Parathyroid adenoma (tissue), 2 donors: ENCODE data around the gene GPR162.

Experiments
- H2AFZ ChIP-seq: fragments of 300-600 bp; sonication (generic); one replicate; pipeline ENCODE4 v1.7.0; 2017; ENCODE audit warnings: antibody characterized with exemption, mild to moderate bottlenecking
- H3K27ac ChIP-seq: fragments of 300-600 bp; sonication (generic); one replicate; pipeline ENCODE4 v1.7.0; 2017
- H3K27me3 ChIP-seq: fragments of 300-600 bp; sonication (generic); one replicate; pipeline ENCODE4 v1.7.0; 2017; ENCODE audit warnings: low read length; ENCODE audit not compliant: control insufficient read depth, insufficient read depth
- H3K36me3 ChIP-seq: fragments of 300-600 bp; sonication (generic); one replicate; pipeline ENCODE4 v1.7.0; 2017; ENCODE audit warnings: low read length; ENCODE audit not compliant: control insufficient read depth, insufficient read depth
- H3K4me1 ChIP-seq: fragments of 300-600 bp; sonication (generic); one replicate; pipeline ENCODE4 v1.7.0; 2017; ENCODE audit warnings: control low read depth
- H3K4me2 ChIP-seq: fragments of 300-600 bp; sonication (generic); one replicate; pipeline ENCODE4 v1.7.0; 2017; ENCODE audit warnings: low read length
- H3K4me3 ChIP-seq: fragments of 300-600 bp; sonication (generic); one replicate; pipeline ENCODE4 v1.7.0; 2017; ENCODE audit warnings: low read depth, low read length
- H3K79me2 ChIP-seq: fragments of 300-600 bp; sonication (generic); one replicate; pipeline ENCODE4 v1.7.0; 2017; ENCODE audit warnings: control low read depth
- H3K9ac ChIP-seq: fragments of 300-600 bp; sonication (generic); one replicate; pipeline ENCODE4 v1.7.0; 2017; ENCODE audit warnings: mild to moderate bottlenecking
- H3K9me3 ChIP-seq: fragments of 300-600 bp; sonication (generic); one replicate; pipeline ENCODE4 v1.7.0; 2017; ENCODE audit warnings: low read length; ENCODE audit not compliant: control insufficient read depth
- CTCF ChIP-seq: fragments of 300-600 bp; sonication (generic); IDR thresholded peaks from one replicate; pipeline ENCODE4 v1.7.0; 2017; ENCODE audit warnings: antibody characterized with exemption, mild to moderate bottlenecking
- donor health status: primary hyperparathyroidism.

The GPR162 gene

DNA sequence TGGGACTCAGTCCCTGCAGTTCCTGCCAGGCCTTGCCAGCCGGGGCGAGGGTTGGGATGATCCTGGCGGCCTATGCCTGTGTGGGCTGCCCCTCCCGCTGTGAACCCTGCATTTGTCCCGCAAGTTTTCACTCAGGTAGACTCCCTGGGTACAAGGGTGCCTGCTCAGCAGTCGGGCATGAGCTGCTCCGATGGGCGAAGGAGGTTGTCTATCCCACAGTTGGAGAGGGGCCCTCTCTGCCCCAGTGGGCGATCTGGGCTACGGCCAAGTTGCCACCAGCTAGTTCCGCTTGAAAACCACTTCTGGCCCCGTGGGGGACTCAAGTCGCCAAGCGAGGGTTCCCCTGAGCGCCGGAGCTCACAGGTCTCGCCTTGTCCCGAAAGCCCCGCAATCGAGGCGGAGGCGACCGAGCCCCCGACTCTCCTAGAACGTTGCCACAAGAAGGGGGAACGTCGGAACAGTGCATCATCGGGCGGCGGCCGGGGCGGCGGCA lies 45.3 kb downstream of the GPR162 start:
- Histone ChIP-seq H3K27ac (peak overlapping the region; percentile 98), H3K36me3 (no peaks in the 10 kb centered on the region), H3K9ac (no peak overlapping the region), H3K4me1 (peaks cover 25% of the 10 kb centered on the region), H3K9me3 (no peaks in the 10 kb centered on the region), H3K27me3 (no peaks in the 10 kb centered on the region), H2AFZ (peak overlapping the region; percentile 87), H3K4me3 (peak overlapping the region; percentile 99), H3K4me2 (peak overlapping the region; percentile 86), H3K79me2 (no peaks in the 10 kb centered on the region)
- TF ChIP-seq CTCF, result no peak

DNA sequence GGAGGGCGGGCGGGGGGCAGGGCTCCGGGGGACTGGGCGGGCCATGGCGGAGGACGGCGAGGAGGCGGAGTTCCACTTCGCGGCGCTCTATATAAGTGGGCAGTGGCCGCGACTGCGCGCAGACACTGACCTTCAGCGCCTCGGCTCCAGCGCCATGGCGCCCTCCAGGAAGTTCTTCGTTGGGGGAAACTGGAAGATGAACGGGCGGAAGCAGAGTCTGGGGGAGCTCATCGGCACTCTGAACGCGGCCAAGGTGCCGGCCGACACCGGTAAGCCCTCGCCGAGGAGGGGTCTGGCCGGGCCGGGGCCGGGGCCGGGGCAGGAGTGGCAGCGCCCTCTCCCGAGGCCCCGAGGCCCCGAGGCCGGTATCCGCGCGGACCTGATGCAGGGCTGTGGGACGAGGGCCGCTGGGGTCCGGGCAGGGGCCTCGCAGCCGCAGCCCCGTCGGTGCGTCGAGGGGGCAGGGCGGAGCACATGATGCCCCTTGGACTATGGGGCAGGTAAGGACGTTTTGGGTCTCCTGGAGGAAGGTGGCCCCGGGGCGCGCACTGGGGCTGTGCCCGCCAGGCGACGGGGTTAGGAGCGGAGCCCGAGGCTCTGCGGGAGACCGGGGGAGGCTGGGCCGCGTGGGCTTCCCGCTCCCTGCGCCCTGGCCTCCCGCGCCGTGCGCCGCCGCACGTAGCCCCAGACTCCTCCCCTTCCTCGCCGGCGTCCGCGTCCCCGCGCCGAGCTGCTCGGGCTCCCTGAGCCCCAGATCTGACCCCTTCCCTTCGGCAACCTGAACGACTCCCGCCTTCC lies 46.0 kb downstream of the GPR162 start, which contains the start of gene TPI1:
TSS of gene TPI1 (plus strand) at position 119 of the 798 bp plus-strand sequence. CDS start at position 155, 36 bp downstream.
- peak; percentile 13 for TF ChIP-seq CTCF
- Histone ChIP-seq H3K4me3 (peak within 1 kb of the TSS; percentile 99), H3K27ac (peak within 1 kb of the TSS; percentile 98), H3K9me3 (no peaks in the 10 kb centered on the region), H3K9ac (peak within 1 kb of the TSS; percentile 97), H3K4me1 (peaks cover 27% of the 10 kb centered on the region), H3K4me2 (peak within 1 kb of the TSS; percentile 86), H3K36me3 (no peaks in the 10 kb centered on the region), H2AFZ (peak within 1 kb of the TSS; percentile 87), H3K27me3 (no peaks in the 10 kb centered on the region), H3K79me2 (no peaks in the 10 kb centered on the region)

DNA sequence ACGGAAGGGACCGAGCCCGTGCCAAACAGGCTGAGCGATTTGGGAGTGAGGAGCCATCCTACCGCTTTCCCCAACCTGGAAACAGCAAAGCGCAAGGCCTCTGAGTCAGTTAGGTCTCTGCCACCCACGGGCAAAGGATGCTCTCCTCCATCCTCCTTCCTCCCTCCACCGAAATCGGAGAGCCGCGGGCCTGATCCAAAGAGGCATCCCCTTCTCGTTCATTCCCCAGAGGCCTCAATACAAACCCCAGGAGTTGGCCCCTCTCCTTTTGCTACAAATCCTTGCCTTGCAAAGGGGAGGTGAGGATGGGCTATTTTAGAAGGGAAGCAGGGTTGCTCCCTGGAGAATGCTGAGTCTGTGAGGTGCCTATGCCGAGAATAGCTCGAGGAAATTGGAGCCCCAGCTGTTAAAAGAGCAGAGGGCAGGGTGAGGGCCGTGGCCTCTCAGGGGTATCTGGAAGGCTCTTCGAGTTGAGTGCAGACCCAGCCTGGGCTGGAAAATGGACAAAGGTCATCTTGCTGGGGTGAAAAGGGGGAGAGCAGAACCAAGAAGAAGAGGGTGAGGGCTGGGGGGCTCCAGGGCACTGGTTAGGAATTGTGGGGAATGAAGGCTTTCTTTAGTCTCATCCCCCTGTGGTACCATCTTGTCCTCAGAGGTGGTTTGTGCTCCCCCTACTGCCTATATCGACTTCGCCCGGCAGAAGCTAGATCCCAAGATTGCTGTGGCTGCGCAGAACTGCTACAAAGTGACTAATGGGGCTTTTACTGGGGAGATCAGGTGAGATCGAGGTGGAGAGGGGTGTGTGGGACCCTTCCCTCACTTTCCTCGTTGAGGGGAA lies 46.8 kb downstream of the GPR162 start:
- H3K36me3 ChIP-seq, result no peaks in the 10 kb centered on the region

More for the DNA sequence above, 46.8 kb downstream of the GPR162 start:
- Histone ChIP-seq H3K27me3 (no peaks in the 10 kb centered on the region), H3K9me3 (no peaks in the 10 kb centered on the region), H3K79me2 (no peaks in the 10 kb centered on the region), H3K27ac (peak overlapping the region; percentile 98), H3K9ac (peak overlapping the region; percentile 97), H3K4me1 (peaks cover 27% of the 10 kb centered on the region), H2AFZ (peak overlapping the region; percentile 87), H3K4me3 (peak overlapping the region; percentile 99), H3K4me2 (peak overlapping the region; percentile 77)
- no peak for TF ChIP-seq CTCF
